T-helper 1 cell treated with Interleukin-12 subunit alpha and Interleukin-12 subunit beta and Interleukin-4 antibody, amounts not matched to agents 30 μg/mL and 1 μg/mL, for 36 hours (primary cell): ENCODE results near the gene SRXN1.
A peak's percentile ranks its signal among the peaks of the same experiment; 100 is the strongest.

Source experiments
- H3K27ac Mint-ChIP-seq: one replicate; pipeline ENCODE4 v1.8.0; 2021; ENCODE audit warnings: mild to moderate bottlenecking, mixed read lengths
- H3K27me3 Mint-ChIP-seq: one replicate; pipeline ENCODE4 v1.8.0; 2021; ENCODE audit warnings: low read depth, mixed read lengths
- H3K36me3 Mint-ChIP-seq: one replicate; pipeline ENCODE4 v1.8.0; 2021; ENCODE audit warnings: low read depth, mixed read lengths
- H3K4me1 Mint-ChIP-seq: one replicate; pipeline ENCODE4 v1.8.0; 2021; ENCODE audit warnings: low read depth, mixed read lengths
- H3K4me3 Mint-ChIP-seq: one replicate; pipeline ENCODE4 v1.8.0; 2021; ENCODE audit warnings: mild to moderate bottlenecking, moderate library complexity, mixed read lengths
- H3K9me3 Mint-ChIP-seq: one replicate; pipeline ENCODE4 v1.8.0; 2021; ENCODE audit warnings: mixed read lengths

The SRXN1 gene

GRCh38 chr20:668050-668449 is 15.1 kb upstream of the SRXN1 start:
- Mint-ChIP-seq H3K36me3 (peaks cover under 1% of the 10 kb centered on the region), H3K4me3 (no peak overlapping the region), H3K9me3 (no peaks in the 10 kb centered on the region), H3K27ac (peak overlapping the region; percentile 13), H3K27me3 (peaks cover 53% of the 10 kb centered on the region), H3K4me1 (peaks cover under 1% of the 10 kb centered on the region)

GRCh38 chr20:667351-668034 is 14.5 kb upstream of the SRXN1 start:
- peaks cover 4% of the 10 kb centered on the region for H3K4me1 Mint-ChIP-seq
- no peak overlapping the region for H3K4me3 Mint-ChIP-seq
- no peaks in the 10 kb centered on the region for H3K9me3 Mint-ChIP-seq
- H3K36me3 Mint-ChIP-seq: peaks cover 4% of the 10 kb centered on the region
- peaks cover 53% of the 10 kb centered on the region for H3K27me3 Mint-ChIP-seq
- H3K27ac Mint-ChIP-seq: no peak overlapping the region

GRCh38 chr20:666877-667276 is 13.9 kb upstream of the SRXN1 start:
- H3K27me3 Mint-ChIP-seq: peaks cover 50% of the 10 kb centered on the region
- H3K4me3 Mint-ChIP-seq: no peak overlapping the region
- peaks cover 4% of the 10 kb centered on the region for H3K4me1 Mint-ChIP-seq
- H3K27ac Mint-ChIP-seq: no peak overlapping the region
- H3K9me3 Mint-ChIP-seq: no peaks in the 10 kb centered on the region
- H3K36me3 Mint-ChIP-seq: peaks cover 4% of the 10 kb centered on the region

GRCh38 chr20:665276-665675 is 12.3 kb upstream of the SRXN1 start:
- H3K36me3 Mint-ChIP-seq: peaks cover 4% of the 10 kb centered on the region
- H3K4me1 Mint-ChIP-seq: peaks cover 9% of the 10 kb centered on the region
- H3K27ac Mint-ChIP-seq: no peak overlapping the region
- no peaks in the 10 kb centered on the region for H3K9me3 Mint-ChIP-seq
- H3K27me3 Mint-ChIP-seq: peaks cover 58% of the 10 kb centered on the region
- H3K4me3 Mint-ChIP-seq: no peak overlapping the region

- Mint-ChIP-seq H3K9me3 (no peaks in the 10 kb centered on the region), H3K27ac (peak overlapping the region; percentile 63), H3K4me1 (peaks cover 9% of the 10 kb centered on the region), H3K4me3 (no peak overlapping the region), H3K36me3 (peaks cover 4% of the 10 kb centered on the region), H3K27me3 (peaks cover 63% of the 10 kb centered on the region)
These were observed 11.6 kb upstream of the SRXN1 start for GRCh38 chr20:664576-664975.

GRCh38 chr20:664151-664550 is 11.2 kb upstream of the SRXN1 start:
- Mint-ChIP-seq H3K27me3 (peaks cover 67% of the 10 kb centered on the region), H3K4me1 (peaks cover 9% of the 10 kb centered on the region), H3K4me3 (no peak overlapping the region), H3K9me3 (no peaks in the 10 kb centered on the region), H3K27ac (no peak overlapping the region), H3K36me3 (peaks cover 4% of the 10 kb centered on the region)

- H3K4me3 Mint-ChIP-seq: no peak overlapping the region
- H3K27ac Mint-ChIP-seq: peak overlapping the region; percentile 55
- peaks cover 68% of the 10 kb centered on the region for H3K27me3 Mint-ChIP-seq
- peaks cover 4% of the 10 kb centered on the region for H3K36me3 Mint-ChIP-seq
- H3K9me3 Mint-ChIP-seq: no peaks in the 10 kb centered on the region
- H3K4me1 Mint-ChIP-seq: peaks cover 9% of the 10 kb centered on the region
These were observed 10.5 kb upstream of the SRXN1 start for GRCh38 chr20:663315-664090.

GRCh38 chr20:662277-663192 is 9.5 kb upstream of the SRXN1 start:
- Mint-ChIP-seq H3K4me1 (peaks cover 9% of the 10 kb centered on the region), H3K27me3 (peaks cover 77% of the 10 kb centered on the region), H3K27ac (peak overlapping the region; percentile 55), H3K4me3 (peak overlapping the region; percentile 25), H3K9me3 (no peaks in the 10 kb centered on the region), H3K36me3 (peaks cover 4% of the 10 kb centered on the region)

GRCh38 chr20:661474-662270 is 8.7 kb upstream of the SRXN1 start:
- H3K36me3 Mint-ChIP-seq: peaks cover 4% of the 10 kb centered on the region
- no peak overlapping the region for H3K27ac Mint-ChIP-seq
- peaks cover 9% of the 10 kb centered on the region for H3K4me1 Mint-ChIP-seq
- no peak overlapping the region for H3K4me3 Mint-ChIP-seq
- no peaks in the 10 kb centered on the region for H3K9me3 Mint-ChIP-seq
- peaks cover 76% of the 10 kb centered on the region for H3K27me3 Mint-ChIP-seq

GRCh38 chr20:658731-659291 is 5.8 kb upstream of the SRXN1 start:
- Mint-ChIP-seq H3K9me3 (no peaks in the 10 kb centered on the region), H3K27ac (no peak overlapping the region), H3K36me3 (peaks cover 4% of the 10 kb centered on the region), H3K4me3 (no peak overlapping the region), H3K4me1 (peaks cover 15% of the 10 kb centered on the region), H3K27me3 (peaks cover 65% of the 10 kb centered on the region)

GRCh38 chr20:658202-658601 is 5.2 kb upstream of the SRXN1 start:
- H3K27me3 Mint-ChIP-seq: peaks cover 63% of the 10 kb centered on the region
- H3K36me3 Mint-ChIP-seq: peaks cover 4% of the 10 kb centered on the region
- peaks cover 17% of the 10 kb centered on the region for H3K4me1 Mint-ChIP-seq
- H3K27ac Mint-ChIP-seq: no peak overlapping the region
- no peak overlapping the region for H3K4me3 Mint-ChIP-seq
- no peaks in the 10 kb centered on the region for H3K9me3 Mint-ChIP-seq

GRCh38 chr20:655726-656624 is 3.0 kb upstream of the SRXN1 start:
- Mint-ChIP-seq H3K4me3 (no peak overlapping the region), H3K27me3 (peaks cover 44% of the 10 kb centered on the region), H3K27ac (peak overlapping the region; percentile 44)

GRCh38 chr20:654417-654750 is 1.4 kb upstream of the SRXN1 start:
- Mint-ChIP-seq H3K27ac (peak overlapping the region; percentile 2), H3K9me3 (no peaks in the 10 kb centered on the region), H3K4me3 (peak overlapping the region; percentile 84), H3K27me3 (peaks cover 30% of the 10 kb centered on the region), H3K36me3 (peaks cover 7% of the 10 kb centered on the region), H3K4me1 (peaks cover 27% of the 10 kb centered on the region)

More at GRCh38 chr20:655726-656624, 3.0 kb upstream of the SRXN1 start:
- peaks cover 24% of the 10 kb centered on the region for H3K4me1 Mint-ChIP-seq
- no peaks in the 10 kb centered on the region for H3K9me3 Mint-ChIP-seq
- H3K36me3 Mint-ChIP-seq: no peaks in the 10 kb centered on the region
